CD4-positive, alpha-beta T cell (primary cell): Measurements from ENCODE around the gene TBC1D23. TPM values are rescaled to one million over a fixed set of nuclear protein-coding genes. Genes with fewer than 3 reads are reported as not detected.

Source experiments
- ATAC-seq: fragments of 200-7000 bp; cut with Tn5 transposase; one replicate; pipeline ENCODE4 v1.10.0; 2022; ENCODE audit warnings: mild to moderate bottlenecking; ENCODE audit not compliant: poor library complexity
- CTCF ChIA-PET: fragments of 350-600 bp; sonication (Branson Sonifier 250); formaldehyde crosslinking; loops from one replicate; lab custom pipeline; 2021; ENCODE audit warnings: antibody characterized with exemption, inconsistent platforms; lab: Charles Lee
- POLR2A ChIA-PET: fragments of 350-600 bp; sonication (Branson Sonifier 250); formaldehyde crosslinking; loops from one replicate; lab custom pipeline; 2021; ENCODE audit warnings: antibody characterized with exemption, inconsistent platforms; lab: Charles Lee
- DNase-seq, 14 experiments: peaks; one replicate each; pipeline ENCODE4 v3.0.0-alpha.2; 2013 to 2020; ENCODE audit warnings: mixed read lengths in 2 of 14
- H3K27ac ChIP-seq, 2 donors: one replicate each; pipeline versions ENCODE4 v1.5.1 to v1.7.0; 2013; ENCODE audit warnings: low read length in 2 of 2, low read depth in 1 of 2, mild to moderate bottlenecking in 1 of 2
- H3K27me3 ChIP-seq, 2 experiments: 1 replicate in 1 of 2; 2 replicates in 1 of 2; pipeline versions ENCODE4 v1.6.1 to v1.7.0; 2013; ENCODE audit warnings: low read length in 2 of 2, control low read depth in 1 of 2, mild to moderate bottlenecking in 1 of 2, moderate library complexity in 1 of 2; ENCODE audit not compliant: insufficient read depth in 2 of 2, control insufficient read depth in 1 of 2
- H3K36me3 ChIP-seq: one replicate; pipeline ENCODE4 v1.6.1; 2013; ENCODE audit warnings: low read length, control low read depth; ENCODE audit not compliant: insufficient read depth
- H3K4me1 ChIP-seq: one replicate; pipeline ENCODE4 v1.6.1; 2013; ENCODE audit warnings: low read length, control low read depth; ENCODE audit not compliant: insufficient read depth
- H3K4me3 ChIP-seq: one replicate; pipeline ENCODE4 v1.5.1; 2013; ENCODE audit warnings: mild to moderate bottlenecking, low read length, moderate library complexity
- H3K9me3 ChIP-seq, 2 experiments: 1 replicate in 1 of 2; 2 replicates in 1 of 2; pipeline versions ENCODE4 v1.6.1 to v1.7.0; 2013; ENCODE audit warnings: low read length in 2 of 2, mild to moderate bottlenecking in 2 of 2, control low read depth in 1 of 2, moderate library complexity in 1 of 2; ENCODE audit not compliant: control insufficient read depth in 1 of 2, insufficient read depth in 1 of 2
- H3K27ac Mint-ChIP-seq: one replicate; pipeline ENCODE4 v1.8.0; 2020; ENCODE audit warnings: mixed read lengths
- H3K27me3 Mint-ChIP-seq: one replicate; pipeline ENCODE4 v1.8.0; 2021; ENCODE audit warnings: mixed read lengths
- H3K36me3 Mint-ChIP-seq: one replicate; pipeline ENCODE4 v1.8.0; 2021; ENCODE audit warnings: low read depth, mixed read lengths
- H3K4me1 Mint-ChIP-seq: one replicate; pipeline ENCODE4 v1.8.0; 2021; ENCODE audit warnings: low read depth, mixed read lengths
- H3K4me3 Mint-ChIP-seq: one replicate; pipeline ENCODE4 v1.8.0; 2020; ENCODE audit warnings: mild to moderate bottlenecking, mixed read lengths
- H3K9me3 Mint-ChIP-seq: one replicate; pipeline ENCODE4 v1.8.0; 2020; ENCODE audit warnings: mixed read lengths
- intact Hi-C, 2 experiments: fragments of 100-400 bp; cut with DNase I in 1 of 2; cut with micrococcal nuclease in 1 of 2; formaldehyde crosslinking; loops; one replicate each; pipeline versions ENCODE4 v1.15.1 to v1.9.0; 2023 to 2025; cut with DNase I, micrococcal nuclease
- total RNA-seq, 174 experiments: library from RNA in 2 of 174; stranded (reverse) in 2 of 174; gene quantifications; one replicate each; pipeline ENCODE4 v1.2.3 and lab custom pipeline; 2021 to 2026
- TF ChIP-seq, protein P1 (sequence below): fragments of 200-600 bp; IDR thresholded peaks from one replicate; pipeline ENCODE4 v1.8.0; 2022; ENCODE audit warnings: antibody characterized with exemption, mild to moderate bottlenecking

TBC1D23 gene
- total RNA-seq, 2 experiments from 2014 or later: 31.8 to 34.8 TPM

DNA sequence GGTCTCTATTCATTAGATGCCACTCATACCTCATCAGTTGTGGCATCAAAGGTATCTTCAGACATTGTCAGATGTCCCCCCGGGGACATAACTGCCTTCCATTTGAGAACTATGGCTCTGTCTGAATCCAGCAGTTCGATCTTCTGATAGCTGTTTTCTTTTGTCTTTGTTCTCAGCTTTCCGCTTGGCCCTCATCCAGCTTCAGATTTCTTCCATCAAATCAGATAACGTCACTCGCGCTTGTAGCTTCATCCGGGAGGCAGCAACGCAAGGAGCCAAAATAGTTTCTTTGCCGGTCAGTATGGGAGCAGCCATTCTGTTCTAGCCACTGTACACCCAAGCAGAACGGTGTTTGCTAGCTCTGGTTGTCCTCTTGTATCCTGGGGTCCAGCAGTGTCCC lies 78.1 kb downstream of the TBC1D23 start:
- intact Hi-C loops: loop anchor here (5.0 to 10.0 kb wide), 4 partner anchors 63 to 1434 kb away; partner anchors contain the start of genes DCBLD2 (in 1 of the 2), LNP1 (in 1 of the 2), TBC1D23 (in 1 of the 2) and TOMM70 (in 1 of the 2)
- Mint-ChIP-seq H3K4me1 (peaks cover 50% of the 10 kb centered on the region), H3K27me3 (no peaks in the 10 kb centered on the region), H3K4me3 (no peak overlapping the region), H3K9me3 (no peaks in the 10 kb centered on the region), H3K36me3 (peaks cover 51% of the 10 kb centered on the region), H3K27ac (no peak overlapping the region)
- TF ChIP-seq, protein P1, sequence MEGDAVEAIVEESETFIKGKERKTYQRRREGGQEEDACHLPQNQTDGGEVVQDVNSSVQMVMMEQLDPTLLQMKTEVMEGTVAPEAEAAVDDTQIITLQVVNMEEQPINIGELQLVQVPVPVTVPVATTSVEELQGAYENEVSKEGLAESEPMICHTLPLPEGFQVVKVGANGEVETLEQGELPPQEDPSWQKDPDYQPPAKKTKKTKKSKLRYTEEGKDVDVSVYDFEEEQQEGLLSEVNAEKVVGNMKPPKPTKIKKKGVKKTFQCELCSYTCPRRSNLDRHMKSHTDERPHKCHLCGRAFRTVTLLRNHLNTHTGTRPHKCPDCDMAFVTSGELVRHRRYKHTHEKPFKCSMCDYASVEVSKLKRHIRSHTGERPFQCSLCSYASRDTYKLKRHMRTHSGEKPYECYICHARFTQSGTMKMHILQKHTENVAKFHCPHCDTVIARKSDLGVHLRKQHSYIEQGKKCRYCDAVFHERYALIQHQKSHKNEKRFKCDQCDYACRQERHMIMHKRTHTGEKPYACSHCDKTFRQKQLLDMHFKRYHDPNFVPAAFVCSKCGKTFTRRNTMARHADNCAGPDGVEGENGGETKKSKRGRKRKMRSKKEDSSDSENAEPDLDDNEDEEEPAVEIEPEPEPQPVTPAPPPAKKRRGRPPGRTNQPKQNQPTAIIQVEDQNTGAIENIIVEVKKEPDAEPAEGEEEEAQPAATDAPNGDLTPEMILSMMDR: no peak
- Histone ChIP-seq H3K9me3 (no peaks in the 10 kb centered on the region), H3K27me3 (no peaks in the 10 kb centered on the region), H3K4me1 (peaks cover 14% of the 10 kb centered on the region), H3K4me3 (no peak overlapping the region), H3K27ac (no peak overlapping the region), H3K36me3 (peaks cover 38% of the 10 kb centered on the region)
- DNase-seq: no peak
- CTCF ChIA-PET: interaction anchor here (0.7 kb wide), 1 partner anchor 31 kb away, joined by 3 read pairs; no protein-coding TSS in a partner anchor
- POLR2A ChIA-PET: interaction anchor here (1.7 kb wide), 1 partner anchor 62 kb away, joined by 5 read pairs; the partner anchor contains the start of genes LNP1 and TOMM70
- ATAC-seq: no peak

DNA sequence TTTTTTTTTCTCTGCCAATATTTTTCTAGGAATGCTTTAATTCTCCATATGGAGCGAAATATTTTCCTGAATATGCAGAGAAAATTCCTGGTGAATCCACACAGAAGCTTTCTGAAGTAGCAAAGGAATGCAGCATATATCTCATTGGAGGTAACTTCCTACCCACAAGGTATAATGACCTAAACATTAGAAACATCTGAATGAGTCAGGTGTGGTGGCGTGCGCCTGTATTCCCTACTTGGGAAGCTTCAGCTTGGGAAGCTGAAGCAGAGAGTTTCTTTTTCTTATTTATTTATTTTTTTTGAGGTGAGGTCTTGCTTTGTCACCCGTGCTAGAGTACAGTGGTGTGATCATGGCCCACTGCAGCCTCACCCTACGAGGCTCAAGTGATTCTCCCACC lies 79.0 kb downstream of the TBC1D23 start:
- H3K27me3 Mint-ChIP-seq: no peaks in the 10 kb centered on the region
- ATAC-seq (no peak), DNase-seq (no peak)
- peaks cover 43% of the 10 kb centered on the region for H3K36me3 ChIP-seq
- no peak overlapping the region for H3K4me3 ChIP-seq
- no peaks in the 10 kb centered on the region for H3K27me3 ChIP-seq
- intact Hi-C loops: loop anchor here (5.0 to 10.0 kb wide), 4 partner anchors 63 to 1435 kb away; partner anchors contain the start of genes DCBLD2 (in 1 of the 2), LNP1 (in 1 of the 2), TBC1D23 (in 1 of the 2) and TOMM70 (in 1 of the 2)
- H3K27ac Mint-ChIP-seq: no peak overlapping the region
- H3K9me3 Mint-ChIP-seq: no peaks in the 10 kb centered on the region
- H3K9me3 ChIP-seq: no peaks in the 10 kb centered on the region
- no peak overlapping the region for H3K27ac ChIP-seq
- peaks cover 59% of the 10 kb centered on the region for H3K36me3 Mint-ChIP-seq
- ChIA-PET POLR2A (no interaction called here), CTCF (no interaction called here)
- TF ChIP-seq, protein P1: no peak
- H3K4me3 Mint-ChIP-seq: no peak overlapping the region
- H3K4me1 ChIP-seq: peaks cover 11% of the 10 kb centered on the region
- H3K4me1 Mint-ChIP-seq: peaks cover 49% of the 10 kb centered on the region

DNA sequence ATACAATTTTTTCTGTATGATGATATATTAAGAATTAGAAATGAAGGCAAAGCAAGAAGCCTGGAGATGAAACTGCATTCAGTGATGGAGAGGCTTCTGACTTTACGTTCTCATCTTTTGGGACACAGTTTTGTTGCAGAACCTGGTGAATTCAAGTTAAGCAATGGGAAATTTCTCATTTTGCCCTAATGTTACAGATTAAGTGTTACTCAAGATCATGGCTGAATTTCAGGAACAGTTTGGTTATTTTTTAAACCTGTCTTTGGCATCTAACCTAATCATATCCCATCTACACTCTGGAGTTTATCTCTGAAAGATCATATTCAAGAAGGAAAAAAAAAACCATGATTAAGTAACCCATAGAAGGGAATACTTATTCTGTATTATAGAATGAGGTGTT lies 79.7 kb downstream of the TBC1D23 start:
- TF ChIP-seq, protein P1: no peak
- Histone ChIP-seq H3K4me1 (peaks cover 5% of the 10 kb centered on the region), H3K36me3 (peaks cover 49% of the 10 kb centered on the region), H3K27me3 (no peaks in the 10 kb centered on the region), H3K9me3 (no peaks in the 10 kb centered on the region), H3K4me3 (no peak overlapping the region), H3K27ac (no peak overlapping the region)
- intact Hi-C loops: no loop called here
- ChIA-PET POLR2A (no interaction called here), CTCF (no interaction called here)
- H3K27me3 Mint-ChIP-seq: no peaks in the 10 kb centered on the region
- no peak for DNase-seq
- ATAC-seq: no peak
- H3K4me1 Mint-ChIP-seq: peaks cover 42% of the 10 kb centered on the region
- peaks cover 59% of the 10 kb centered on the region for H3K36me3 Mint-ChIP-seq
- H3K4me3 Mint-ChIP-seq: no peak overlapping the region
- no peaks in the 10 kb centered on the region for H3K9me3 Mint-ChIP-seq
- no peak overlapping the region for H3K27ac Mint-ChIP-seq
